Measurements from ENCODE around the gene IMMP2L.

DNA sequence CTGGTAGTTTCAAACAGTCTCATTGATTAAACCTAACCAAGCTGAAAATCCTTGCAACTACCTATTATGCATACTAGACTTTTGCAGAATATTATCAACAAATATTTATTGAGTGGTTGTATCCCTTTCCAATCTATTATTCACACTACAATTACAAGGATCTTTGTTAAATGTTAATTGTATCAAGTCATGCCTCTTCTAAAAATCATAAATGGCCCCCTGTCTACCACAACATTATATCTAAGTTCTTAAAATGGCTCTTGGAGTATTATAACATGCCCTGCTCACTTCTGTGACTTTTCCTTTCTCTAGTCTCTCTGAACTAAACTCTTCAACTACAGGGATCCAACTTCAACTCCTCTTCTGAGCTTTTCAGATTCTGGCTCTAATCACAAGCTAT, 219.3 kb downstream of the IMMP2L start:
- TF ChIP-seq EZH2 (IDR thresholded peaks at IDR 0.05; ENCODE audit: insufficient read depth, poor library complexity, severe bottlenecking), result no peak
- TF ChIP-seq EZH2phosphoT487 (IDR thresholded peaks at IDR 0.05; ENCODE audit: insufficient read depth, low read depth), result no peak

Data from GM23248 (cell line).